SU-DHL-6 (cell line): ENCODE measurements around the gene PRKAR2B.

Experiments used
- H2AFZ ChIP-seq: fragments of 200-600 bp; sonication (generic); 2 replicates; pipeline ENCODE4 v1.6.1; 2014; ENCODE audit warnings: low read depth, mild to moderate bottlenecking, moderate library complexity, mixed read lengths, antibody characterized with exemption, low read length; ENCODE audit not compliant: severe bottlenecking
- H3F3A ChIP-seq: fragments of 200-600 bp; shearing (Covaris generic); 2 replicates; pipeline ENCODE4 v1.6.0; 2016; ENCODE audit warnings: antibody characterized with exemption, mild to moderate bottlenecking; ENCODE audit not compliant: insufficient read depth
- H3K27ac ChIP-seq: fragments of 200-600 bp; sonication (generic); 2 replicates; pipeline ENCODE4 v1.5.1; 2016; ENCODE audit warnings: low read depth, mild to moderate bottlenecking, low read length, moderate library complexity, mixed read lengths
- H3K27me3 ChIP-seq: fragments of 200-600 bp; sonication (generic), shearing (Covaris generic); 2 replicates; pipeline ENCODE4 v1.6.0; 2014; ENCODE audit warnings: mild to moderate bottlenecking, low read length
- H3K36me3 ChIP-seq: fragments of 200-600 bp; sonication (generic); 2 replicates; pipeline ENCODE4 v1.6.1; 2014; ENCODE audit warnings: mild to moderate bottlenecking, low read length, mixed read lengths
- H3K4me2 ChIP-seq: fragments of 300-600, 200-600 bp; shearing (Covaris generic), sonication (generic); 2 replicates; pipeline ENCODE4 v1.6.0; 2014; ENCODE audit warnings: low read length, low read depth, mild to moderate bottlenecking; ENCODE audit not compliant: poor library complexity, severe bottlenecking
- H3K4me3 ChIP-seq: fragments of 200-600 bp; sonication (generic); 2 replicates; pipeline ENCODE4 v1.5.1; 2014; ENCODE audit warnings: antibody characterized with exemption, low read length, mild to moderate bottlenecking, mixed read lengths; ENCODE audit not compliant: insufficient read depth, poor library complexity, severe bottlenecking
- H3K79me2 ChIP-seq: fragments of 200-600 bp; sonication (generic); 2 replicates; pipeline ENCODE4 v1.6.1; 2014; ENCODE audit warnings: mild to moderate bottlenecking, low read length, moderate library complexity; ENCODE audit not compliant: insufficient read depth
- H3K9ac ChIP-seq: fragments of 200-600 bp; sonication (generic); 2 replicates; pipeline ENCODE4 v1.7.0; 2014; ENCODE audit warnings: mild to moderate bottlenecking, low read length
- H3K9me2 ChIP-seq: fragments of 200-600 bp; sonication (generic); replicated peaks from 2 replicates; pipeline ENCODE4 v1.6.1; 2014; ENCODE audit warnings: low read length; ENCODE audit not compliant: insufficient read depth
- H3K9me3 ChIP-seq: fragments of 200-600 bp; sonication (generic); 2 replicates; pipeline ENCODE4 v1.6.1; 2014; ENCODE audit warnings: low read length, mixed read lengths; ENCODE audit not compliant: insufficient read depth
- H4K20me1 ChIP-seq: fragments of 200-600 bp; sonication (generic); 2 replicates; pipeline ENCODE4 v1.6.1; 2014; ENCODE audit warnings: low read depth, mild to moderate bottlenecking, antibody characterized with exemption, low read length, moderate library complexity, mixed read lengths
- EZH2phosphoT487 ChIP-seq: fragments of 200-600 bp; sonication (generic), shearing (Covaris generic); conservative IDR thresholded peaks from 2 replicates; pipeline ENCODE4 v1.6.1; 2018; ENCODE audit warnings: mild to moderate bottlenecking, antibody characterized with exemption, low read length, moderate library complexity, mixed read lengths
- TF ChIP-seq, protein P1 (sequence below): fragments of 200-600 bp; sonication (generic); IDR thresholded peaks from one replicate; pipeline ENCODE4 v1.5.1; 2017; ENCODE audit warnings: antibody characterized with exemption, mild to moderate bottlenecking, low read length, moderate library complexity; ENCODE audit not compliant: insufficient read depth, poor library complexity, severe bottlenecking

PRKAR2B gene

DNA sequence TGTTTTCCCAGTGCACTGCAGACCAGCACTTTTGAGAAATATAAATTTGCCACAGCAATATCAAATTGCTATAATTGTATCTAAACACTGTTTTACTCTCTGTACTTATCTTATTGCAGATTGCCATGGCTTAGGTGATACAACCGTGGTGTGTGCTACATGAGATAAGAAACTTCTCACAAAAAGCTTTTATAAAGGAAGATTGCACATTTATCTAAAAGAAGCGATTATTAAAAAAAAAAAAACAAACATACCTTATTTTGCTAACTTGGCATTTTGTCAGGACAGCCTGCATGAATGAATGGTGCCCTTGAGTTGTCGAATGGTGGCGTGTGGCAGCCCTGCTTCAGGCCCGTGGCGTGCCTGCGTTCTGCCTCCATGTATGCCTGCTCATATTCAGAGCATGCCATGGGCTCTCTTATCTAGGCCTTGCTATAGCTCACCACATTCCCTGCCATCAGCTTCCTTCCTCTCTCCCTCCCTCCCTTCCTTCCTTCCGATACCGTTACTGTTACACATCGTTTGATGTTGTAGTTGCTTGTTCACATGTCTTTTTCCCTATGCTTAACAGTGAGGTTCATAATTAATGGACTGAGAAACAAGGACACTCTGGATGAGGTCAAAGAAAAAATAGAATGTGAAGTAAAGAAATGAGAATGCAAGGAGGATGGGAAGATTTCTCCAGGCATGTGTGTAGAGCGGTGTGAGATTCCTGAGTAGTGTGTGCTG, 34.9 kb downstream of the PRKAR2B start:
- Histone ChIP-seq H4K20me1 (no peaks in the 10 kb centered on the region), H2AFZ (no peak overlapping the region), H3K36me3 (no peaks in the 10 kb centered on the region), H3K79me2 (no peaks in the 10 kb centered on the region), H3F3A (no peaks in the 10 kb centered on the region), H3K4me3 (no peak overlapping the region), H3K9ac (no peak overlapping the region), H3K27ac (no peak overlapping the region), H3K9me3 (no peaks in the 10 kb centered on the region), H3K9me2 (no peaks in the 10 kb centered on the region), H3K27me3 (no peaks in the 10 kb centered on the region), H3K4me2 (no peak overlapping the region)
- TF ChIP-seq, protein P1, sequence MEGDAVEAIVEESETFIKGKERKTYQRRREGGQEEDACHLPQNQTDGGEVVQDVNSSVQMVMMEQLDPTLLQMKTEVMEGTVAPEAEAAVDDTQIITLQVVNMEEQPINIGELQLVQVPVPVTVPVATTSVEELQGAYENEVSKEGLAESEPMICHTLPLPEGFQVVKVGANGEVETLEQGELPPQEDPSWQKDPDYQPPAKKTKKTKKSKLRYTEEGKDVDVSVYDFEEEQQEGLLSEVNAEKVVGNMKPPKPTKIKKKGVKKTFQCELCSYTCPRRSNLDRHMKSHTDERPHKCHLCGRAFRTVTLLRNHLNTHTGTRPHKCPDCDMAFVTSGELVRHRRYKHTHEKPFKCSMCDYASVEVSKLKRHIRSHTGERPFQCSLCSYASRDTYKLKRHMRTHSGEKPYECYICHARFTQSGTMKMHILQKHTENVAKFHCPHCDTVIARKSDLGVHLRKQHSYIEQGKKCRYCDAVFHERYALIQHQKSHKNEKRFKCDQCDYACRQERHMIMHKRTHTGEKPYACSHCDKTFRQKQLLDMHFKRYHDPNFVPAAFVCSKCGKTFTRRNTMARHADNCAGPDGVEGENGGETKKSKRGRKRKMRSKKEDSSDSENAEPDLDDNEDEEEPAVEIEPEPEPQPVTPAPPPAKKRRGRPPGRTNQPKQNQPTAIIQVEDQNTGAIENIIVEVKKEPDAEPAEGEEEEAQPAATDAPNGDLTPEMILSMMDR = no peak

DNA sequence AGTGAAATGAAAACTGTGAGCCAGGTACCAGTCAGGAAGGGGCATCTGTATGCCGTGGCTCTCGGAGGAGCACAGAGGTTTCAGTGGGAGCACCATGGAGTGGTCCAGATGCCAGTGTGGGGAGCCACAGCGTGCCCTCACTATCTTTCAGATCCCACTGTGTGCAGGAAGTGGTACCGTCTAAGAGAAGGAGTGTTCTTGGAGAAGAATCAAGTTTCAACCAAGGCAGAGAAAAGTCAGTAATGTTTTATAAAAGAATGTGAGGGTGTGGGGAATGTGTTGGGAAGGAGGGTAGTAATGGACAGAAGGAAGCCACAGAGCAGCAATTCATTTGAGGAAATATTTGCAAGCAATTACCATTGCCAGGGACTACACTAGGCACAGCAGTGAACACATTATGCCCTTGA, 35.6 kb downstream of the PRKAR2B start:
- Histone ChIP-seq H3K4me3 (no peak overlapping the region), H3K9me3 (no peaks in the 10 kb centered on the region), H3K27me3 (no peaks in the 10 kb centered on the region), H2AFZ (no peak overlapping the region), H3K79me2 (no peaks in the 10 kb centered on the region), H3K4me2 (no peak overlapping the region), H3K9me2 (no peaks in the 10 kb centered on the region), H3K36me3 (no peaks in the 10 kb centered on the region), H3K27ac (no peak overlapping the region), H3K9ac (no peak overlapping the region), H3F3A (no peaks in the 10 kb centered on the region), H4K20me1 (no peaks in the 10 kb centered on the region)
- no peak for TF ChIP-seq EZH2phosphoT487
- TF ChIP-seq, protein P1 = no peak

DNA sequence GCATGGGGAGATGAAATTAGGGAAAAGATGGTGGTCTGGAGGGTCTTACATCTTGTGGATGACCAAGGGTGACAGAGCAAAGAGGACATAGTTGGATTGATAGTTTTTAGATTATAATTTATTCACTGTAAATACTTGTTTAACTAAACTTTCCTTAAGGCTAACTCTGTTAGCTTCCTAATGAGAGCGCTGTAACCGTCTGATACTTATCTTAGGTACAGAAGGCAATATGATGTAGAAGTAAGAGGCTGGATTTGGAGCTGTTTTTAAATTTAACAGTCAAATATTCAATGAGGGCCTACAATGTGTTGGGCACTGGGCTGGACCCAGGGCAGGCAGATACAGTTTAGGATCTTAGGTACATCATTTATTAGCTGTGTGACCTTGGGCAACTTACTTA, 36.0 kb downstream of the PRKAR2B start:
- Histone ChIP-seq H3K36me3 (no peaks in the 10 kb centered on the region), H3K27ac (no peak overlapping the region), H3K9me3 (no peaks in the 10 kb centered on the region), H3K79me2 (no peaks in the 10 kb centered on the region), H2AFZ (no peak overlapping the region), H3K9ac (no peak overlapping the region), H4K20me1 (no peaks in the 10 kb centered on the region), H3K4me2 (no peak overlapping the region), H3F3A (no peaks in the 10 kb centered on the region), H3K4me3 (no peak overlapping the region), H3K27me3 (no peaks in the 10 kb centered on the region), H3K9me2 (no peaks in the 10 kb centered on the region)
- TF ChIP-seq, protein P1 = no peak
- no peak for TF ChIP-seq EZH2phosphoT487
